Endodermal cell (in vitro differentiated cells): ENCODE measurements around the gene UEVLD. TPM values are rescaled to one million over a fixed set of nuclear protein-coding genes. Genes with fewer than 3 reads are reported as not detected.
A peak's percentile ranks its signal among the peaks of the same experiment; 100 is the strongest.

Source experiments
- DNase-seq: peaks from one replicate; pipeline ENCODE4 v3.0.0-alpha.2; 2017
- H3K27ac ChIP-seq: 2 replicates; pipeline ENCODE4 v1.5.1; 2013; ENCODE audit warnings: mild to moderate bottlenecking, low read depth, low read length, moderate library complexity
- H3K27me3 ChIP-seq: 2 replicates; pipeline ENCODE4 v1.6.1; 2013; ENCODE audit warnings: mild to moderate bottlenecking, low read length, moderate library complexity; ENCODE audit not compliant: insufficient read depth, control insufficient read depth, poor library complexity, severe bottlenecking
- H3K36me3 ChIP-seq: 2 replicates; pipeline ENCODE4 v1.7.0; 2013; ENCODE audit warnings: mild to moderate bottlenecking, low read length, moderate library complexity; ENCODE audit not compliant: control insufficient read depth, insufficient read depth
- H3K4me1 ChIP-seq: one replicate; pipeline ENCODE4 v1.7.0; 2013; ENCODE audit warnings: low read length; ENCODE audit not compliant: control insufficient read depth, insufficient read depth
- H3K4me3 ChIP-seq: 2 replicates; pipeline ENCODE4 v1.5.1; 2013; ENCODE audit warnings: mild to moderate bottlenecking, low read length, moderate library complexity
- H3K9ac ChIP-seq: 2 replicates; pipeline ENCODE4 v1.6.1; 2013; ENCODE audit warnings: mild to moderate bottlenecking, low read length, moderate library complexity; ENCODE audit not compliant: poor library complexity, severe bottlenecking; ENCODE audit errors: extremely low read depth
- H3K9me3 ChIP-seq: 2 replicates; pipeline ENCODE4 v1.6.1; 2013; ENCODE audit warnings: mild to moderate bottlenecking, low read length, moderate library complexity; ENCODE audit not compliant: control insufficient read depth
- H3K27ac Mint-ChIP-seq: 2 replicates; pipeline ENCODE4 v1.8.0; 2020; ENCODE audit warnings: mixed read lengths
- H3K27me3 Mint-ChIP-seq: 2 replicates; pipeline ENCODE4 v1.8.0; 2021; ENCODE audit warnings: mild to moderate bottlenecking, mixed read lengths; ENCODE audit not compliant: insufficient read depth
- H3K36me3 Mint-ChIP-seq: 2 replicates; pipeline ENCODE4 v1.8.0; 2020; ENCODE audit warnings: low read depth, mixed read lengths
- H3K4me1 Mint-ChIP-seq: 2 replicates; pipeline ENCODE4 v1.8.0; 2020; ENCODE audit warnings: mixed read lengths
- H3K4me3 Mint-ChIP-seq: 2 replicates; pipeline ENCODE4 v1.8.0; 2020; ENCODE audit warnings: mild to moderate bottlenecking, moderate library complexity, mixed read lengths
- H3K9me3 Mint-ChIP-seq: 2 replicates; pipeline ENCODE4 v1.8.0; 2020; ENCODE audit warnings: mild to moderate bottlenecking, mixed read lengths
- CTCF ChIP-seq: fragments of 200-600 bp; sonication (generic); conservative IDR thresholded peaks from 2 replicates; pipeline ENCODE4 v1.5.0; 2021; ENCODE audit warnings: antibody characterized with exemption, mild to moderate bottlenecking
- WGBS, 2 experiments: methylation state at CpG; one replicate each; pipeline versions ENCODE4 v1.1.5 to v1.1.7; 2013; ENCODE audit warnings: missing lambda C conversion rate in 2 of 2, mixed read lengths in 1 of 2; ENCODE audit not compliant: insufficient coverage in 1 of 2, insufficient read length in 1 of 2; 5-methylcytosine and 5-hydroxymethylcytosine counted together
- total RNA-seq, 2 donors: library from RNA; stranded (reverse); fragmentation: NEBNext Ultra II Directional in 1 of 2; extraction: Animal tissue kit (Norgen Biotek cat#: 25700) in 1 of 2; gene quantifications; 2 replicates in 1 of 2; 3 replicates in 1 of 2; pipeline ENCODE4 v1.2.1, GENCODE V29; 2021

Gene UEVLD
- total RNA-seq, 2 donors from 2014 or later = 14.4 to 15.0 TPM

GRCh38 chr11:18526521-18527296, 61.8 kb downstream of the UEVLD start, which contains the start of gene TSG101:
Gene TSG101 (minus strand): TSS chr11:18526942. CDS start chr11:18526816, 126 bp downstream.
- TF ChIP-seq CTCF = no peak
- Histone ChIP-seq H3K4me1 (no peaks in the 10 kb centered on the region), H3K4me3 (peak within 1 kb of the TSS; percentile 97), H3K9ac (peak within 1 kb of the TSS; percentile 92), H3K27me3 (no peaks in the 10 kb centered on the region), H3K36me3 (peaks cover 13% of the 10 kb centered on the region), H3K9me3 (no peaks in the 10 kb centered on the region), H3K27ac (peak within 1 kb of the TSS; percentile 97)
- DNase-seq = peak; percentile 98
- Mint-ChIP-seq H3K27me3 (no peaks in the 10 kb centered on the region), H3K4me3 (peak within 1 kb of the TSS; percentile 91), H3K4me1 (peaks cover 11% of the 10 kb centered on the region), H3K27ac (peak within 1 kb of the TSS; percentile 99), H3K9me3 (no peaks in the 10 kb centered on the region), H3K36me3 (peaks cover 17% of the 10 kb centered on the region)
- WGBS, 2 experiments = 0% methylated on average over 32 to 57 of the region's 57 CpGs

GRCh38 chr11:18526130-18526520, 62.4 kb downstream of the UEVLD start:
- H3K27ac ChIP-seq = peak overlapping the region; percentile 97
- DNase-seq = no peak
- peak overlapping the region; percentile 97 for H3K4me3 ChIP-seq
- Mint-ChIP-seq H3K4me1 (peaks cover 11% of the 10 kb centered on the region), H3K27ac (peak overlapping the region; percentile 99), H3K4me3 (peak overlapping the region; percentile 91), H3K36me3 (peaks cover 17% of the 10 kb centered on the region), H3K9me3 (no peaks in the 10 kb centered on the region), H3K27me3 (no peaks in the 10 kb centered on the region)
- TF ChIP-seq CTCF = no peak
- no peaks in the 10 kb centered on the region for H3K27me3 ChIP-seq
- no peaks in the 10 kb centered on the region for H3K4me1 ChIP-seq
- 0% methylated on average over 2 to 7 of the region's 8 CpGs for WGBS, 2 experiments
- H3K9ac ChIP-seq = peak overlapping the region; percentile 92
- peaks cover 8% of the 10 kb centered on the region for H3K36me3 ChIP-seq
- H3K9me3 ChIP-seq = no peaks in the 10 kb centered on the region

GRCh38 chr11:18524248-18524647, 64.3 kb downstream of the UEVLD start:
- Mint-ChIP-seq H3K4me1 (peaks cover 11% of the 10 kb centered on the region), H3K27me3 (no peaks in the 10 kb centered on the region)
- no peak for TF ChIP-seq CTCF

More at GRCh38 chr11:18524248-18524647, 64.3 kb downstream of the UEVLD start:
- Mint-ChIP-seq H3K36me3 (peaks cover 22% of the 10 kb centered on the region), H3K9me3 (no peaks in the 10 kb centered on the region), H3K27ac (no peak overlapping the region), H3K4me3 (no peak overlapping the region)
- peaks cover 5% of the 10 kb centered on the region for H3K36me3 ChIP-seq
- no peak overlapping the region for H3K4me3 ChIP-seq
- no peaks in the 10 kb centered on the region for H3K4me1 ChIP-seq
- no peak overlapping the region for H3K9ac ChIP-seq
- 87 to 100% methylated on average over 1 of the region's 1 CpG for WGBS, 2 experiments
- H3K27me3 ChIP-seq = no peaks in the 10 kb centered on the region
- H3K9me3 ChIP-seq = no peaks in the 10 kb centered on the region
- DNase-seq = no peak
- no peak overlapping the region for H3K27ac ChIP-seq
